HG03354 (cell line): Measurements from ENCODE around the gene APOC3.

ENCODE experiments used
- ATAC-seq: cut with Tn5 transposase; IDR thresholded peaks from one replicate; pipeline ENCODE4 v1.9.1; 2021; ENCODE audit warnings: mild to moderate bottlenecking; ENCODE audit not compliant: unreplicated experiment, poor library complexity, severe bottlenecking

The APOC3 gene

DNA sequence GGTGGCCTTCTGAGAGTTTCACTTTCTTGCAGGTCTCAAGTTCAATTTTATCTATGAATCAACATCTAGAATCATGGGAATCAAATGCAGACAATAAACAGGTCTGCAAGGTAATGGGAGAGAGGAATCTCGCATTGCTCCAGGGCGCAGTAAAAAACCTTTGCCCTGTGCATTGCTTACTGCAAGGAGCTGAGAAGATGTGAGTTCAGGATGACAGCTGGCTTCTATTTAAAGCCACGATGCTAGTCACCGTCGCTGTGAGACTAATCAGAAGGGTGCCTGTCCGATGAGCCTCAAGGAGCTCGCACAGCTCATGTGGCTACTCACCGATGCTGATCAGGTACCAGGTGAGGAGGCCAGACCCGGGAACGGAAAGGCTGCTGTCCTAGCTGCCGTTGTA lies 37.9 kb downstream of the APOC3 start:
- ATAC-seq, result no peak

DNA sequence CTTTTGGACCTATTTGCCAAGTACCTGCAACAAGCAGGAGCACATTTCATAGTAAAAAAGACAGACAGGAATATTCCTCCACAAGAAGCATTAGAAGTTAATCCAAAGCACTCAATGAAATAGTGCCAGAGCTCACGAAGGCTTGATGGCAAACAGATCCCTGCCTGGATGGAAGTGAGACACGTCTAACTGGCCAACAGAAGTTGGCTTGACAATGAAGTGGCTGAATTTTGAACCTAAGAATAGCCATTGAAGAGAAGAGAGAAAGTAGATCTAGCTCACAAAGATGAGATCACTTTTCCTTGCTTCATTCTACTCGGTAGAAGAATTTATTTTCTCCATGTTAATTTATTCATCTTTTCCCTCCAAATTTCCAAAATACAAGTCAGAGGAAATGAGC lies 38.4 kb downstream of the APOC3 start:
- ATAC-seq, result no peak

DNA sequence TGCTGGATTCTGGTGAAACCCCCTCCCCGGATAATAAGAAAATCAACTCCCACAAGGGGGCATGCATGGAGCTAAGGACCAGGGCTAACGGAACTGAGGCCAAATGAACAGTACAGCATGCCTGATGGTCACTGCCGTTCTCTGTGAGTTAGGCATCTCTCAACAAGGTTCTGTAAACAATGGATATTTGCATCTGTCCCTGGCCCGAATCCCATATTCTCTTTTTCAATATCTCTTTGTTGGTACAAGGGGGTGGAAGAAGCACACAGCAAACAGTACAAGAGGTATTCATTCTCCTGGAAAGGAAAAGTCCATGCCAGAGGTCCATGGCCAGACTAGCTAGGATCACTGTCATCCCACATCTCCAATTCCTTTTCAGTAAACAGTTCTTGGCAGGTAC lies 39.9 kb downstream of the APOC3 start:
- ATAC-seq, result no peak

DNA sequence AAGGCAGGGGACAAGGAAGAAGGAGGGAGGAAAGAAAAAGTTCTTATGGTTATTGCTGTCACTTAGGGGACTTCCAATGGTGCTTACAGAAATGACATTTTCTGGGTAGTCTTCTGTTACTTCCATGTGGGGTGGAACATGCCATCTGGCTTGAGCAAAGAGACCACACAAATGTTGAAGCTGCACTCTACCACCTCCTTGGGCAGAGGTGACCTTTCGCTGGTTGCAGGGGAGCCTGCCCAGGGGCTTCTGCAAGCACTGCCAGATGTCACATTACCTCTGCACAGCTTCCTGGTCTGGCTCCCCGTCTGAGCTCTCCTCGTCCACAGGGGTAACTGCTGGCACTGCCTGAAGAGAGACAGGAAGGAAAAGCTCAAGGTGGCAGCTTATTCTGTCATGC lies 40.3 kb downstream of the APOC3 start:
- ATAC-seq, result no peak

DNA sequence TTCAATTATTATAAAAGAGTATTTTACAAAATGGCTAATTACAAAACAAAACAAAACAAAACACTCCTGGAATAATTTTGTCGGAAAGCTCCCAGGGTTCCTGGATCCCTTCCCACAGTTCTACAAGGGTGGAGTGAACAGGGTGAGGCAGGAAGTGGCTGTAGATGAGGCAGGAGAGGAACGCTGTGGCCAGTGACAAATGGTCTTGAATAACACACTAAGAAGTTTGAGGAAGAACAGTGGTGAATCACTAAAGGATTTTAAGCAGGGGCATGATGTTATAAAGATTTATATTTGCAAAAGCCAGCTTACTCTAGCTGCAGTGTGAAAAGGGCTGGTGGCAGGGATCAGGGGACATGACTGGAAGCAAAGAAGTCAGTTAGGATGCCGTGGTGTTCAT lies 41.5 kb downstream of the APOC3 start:
- ATAC-seq, result no peak

DNA sequence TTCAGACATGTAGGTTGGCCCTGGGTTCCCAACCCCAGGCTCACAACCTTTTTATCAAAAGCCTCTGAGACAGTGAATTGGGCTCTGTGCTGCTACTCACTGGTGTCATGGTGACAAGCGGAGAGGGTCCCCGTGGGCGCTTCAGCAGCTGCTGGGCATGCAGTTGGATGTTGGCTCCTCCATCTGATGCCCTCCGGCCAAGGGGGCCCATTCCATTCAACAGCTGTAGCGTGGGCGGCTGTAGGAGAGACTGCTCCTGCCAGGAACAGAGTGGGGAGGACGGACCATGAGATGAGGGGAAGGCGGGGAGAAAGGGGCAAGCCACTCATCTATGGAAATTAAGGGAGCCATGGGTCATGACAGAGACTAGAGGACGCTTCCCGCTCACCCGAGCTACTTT lies 43.7 kb downstream of the APOC3 start:
- no peak for ATAC-seq

DNA sequence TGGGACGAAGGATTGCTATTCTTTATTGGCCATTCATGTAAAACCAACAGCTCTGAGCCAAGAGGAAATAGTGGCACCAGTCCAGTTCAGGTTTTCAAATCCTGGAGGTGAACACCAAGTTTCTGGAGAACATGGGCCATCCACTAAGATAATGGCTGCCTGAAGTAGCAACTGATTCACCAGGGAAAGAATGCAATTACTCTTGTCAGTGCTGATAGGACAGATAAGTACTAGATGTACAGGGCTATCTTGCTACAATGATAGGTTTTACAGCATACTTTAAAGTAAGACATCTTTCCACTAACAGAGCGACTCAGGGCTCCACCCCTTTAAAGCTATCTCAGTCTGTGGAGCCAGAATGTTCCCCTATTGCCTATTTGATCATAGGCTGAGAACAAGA lies 44.5 kb downstream of the APOC3 start:
- no peak for ATAC-seq

DNA sequence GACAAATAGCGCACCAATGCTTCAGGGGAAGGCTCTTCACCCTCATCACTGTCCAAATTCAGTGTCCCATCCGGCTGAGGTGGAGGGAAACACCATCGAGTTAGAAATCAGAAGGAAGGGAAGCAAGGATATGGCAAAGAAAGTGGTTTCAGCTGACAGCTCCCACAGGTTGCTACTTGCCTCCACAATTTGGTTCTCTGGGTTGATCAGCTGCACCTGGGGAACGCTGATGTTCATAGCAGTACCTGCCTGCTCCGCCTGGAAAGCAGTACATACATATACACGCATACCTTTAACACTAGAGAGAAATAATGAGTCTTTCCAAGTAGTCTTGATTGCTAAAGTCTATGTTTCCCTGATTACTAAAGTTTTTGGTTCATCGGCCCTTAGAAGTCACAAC lies 45.5 kb downstream of the APOC3 start:
- no peak for ATAC-seq

DNA sequence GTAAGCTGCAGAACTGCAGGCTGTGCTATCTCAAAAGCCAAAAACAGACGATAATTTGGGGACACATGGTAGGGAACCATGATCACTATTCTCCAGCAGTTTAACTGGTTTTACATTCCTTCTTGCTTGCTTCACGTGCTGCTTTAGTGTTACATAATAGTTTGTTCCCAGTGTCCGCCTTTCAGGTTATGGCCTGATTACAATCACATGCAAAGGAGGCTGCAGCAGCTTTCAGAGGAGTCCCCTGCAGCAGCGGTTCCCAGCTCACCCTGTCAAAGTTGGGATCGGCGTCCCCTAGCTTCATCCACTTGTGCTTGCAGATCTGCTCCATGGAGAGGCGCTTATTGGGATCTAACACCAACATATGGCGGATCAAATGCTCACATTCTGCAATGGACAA lies 46.9 kb downstream of the APOC3 start:
- no peak for ATAC-seq

DNA sequence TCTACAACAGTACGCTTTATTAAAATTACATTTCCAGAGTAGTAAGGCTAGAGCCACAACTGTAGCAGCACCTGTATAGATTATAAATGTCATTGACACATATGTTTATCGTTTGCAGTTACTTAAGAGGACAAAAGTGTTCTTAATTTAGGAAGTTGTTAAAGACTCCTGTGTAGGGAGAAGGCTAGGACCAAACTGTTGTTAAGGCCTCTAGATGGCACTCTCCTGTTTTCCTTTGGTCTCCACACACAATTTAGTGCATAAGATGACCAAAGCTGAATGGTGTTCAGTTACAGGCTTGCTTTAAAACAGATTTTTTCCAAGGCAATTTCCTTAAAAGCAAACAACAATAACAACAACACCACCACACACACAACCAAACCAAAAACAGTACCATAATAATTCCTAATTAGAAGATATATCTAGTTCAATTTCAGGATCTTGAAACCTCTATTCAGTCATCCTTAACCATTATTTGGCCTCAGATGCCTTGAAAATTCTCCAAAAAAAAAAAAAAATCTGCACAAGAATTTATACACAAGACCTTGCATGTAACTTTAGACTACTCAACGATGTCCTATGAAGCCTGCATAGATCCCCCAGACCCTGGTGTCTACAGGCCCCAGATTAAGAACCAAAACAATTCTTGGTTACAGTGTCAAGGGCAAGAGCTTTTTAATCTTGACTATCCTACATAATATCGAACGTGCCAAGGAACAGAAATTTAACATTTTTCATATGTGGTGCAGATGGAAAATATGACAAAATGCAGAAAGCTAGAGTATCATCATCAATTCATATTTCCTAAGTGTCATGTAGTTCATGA lies 50.3 kb downstream of the APOC3 start:
- no peak for ATAC-seq

DNA sequence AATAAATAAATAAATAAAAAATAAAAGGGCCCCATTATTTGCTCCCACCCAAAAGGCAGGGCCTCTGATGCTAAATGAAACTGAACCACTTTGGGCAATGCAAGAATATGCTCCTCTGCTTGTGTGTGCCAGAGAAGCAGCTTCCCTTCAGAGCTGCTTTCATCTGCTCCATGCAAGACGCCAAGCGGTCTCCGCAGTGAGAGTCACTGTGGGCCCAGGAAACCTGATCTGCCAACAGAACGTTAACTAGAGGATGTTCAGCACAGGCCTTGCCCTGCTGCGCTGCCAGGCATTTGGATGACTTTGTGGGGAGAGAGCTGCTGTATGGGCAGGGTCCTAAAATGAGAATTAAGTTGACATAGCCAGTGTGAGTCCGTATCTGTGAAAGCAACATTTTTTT lies 51.4 kb downstream of the APOC3 start:
- ATAC-seq, result no peak

DNA sequence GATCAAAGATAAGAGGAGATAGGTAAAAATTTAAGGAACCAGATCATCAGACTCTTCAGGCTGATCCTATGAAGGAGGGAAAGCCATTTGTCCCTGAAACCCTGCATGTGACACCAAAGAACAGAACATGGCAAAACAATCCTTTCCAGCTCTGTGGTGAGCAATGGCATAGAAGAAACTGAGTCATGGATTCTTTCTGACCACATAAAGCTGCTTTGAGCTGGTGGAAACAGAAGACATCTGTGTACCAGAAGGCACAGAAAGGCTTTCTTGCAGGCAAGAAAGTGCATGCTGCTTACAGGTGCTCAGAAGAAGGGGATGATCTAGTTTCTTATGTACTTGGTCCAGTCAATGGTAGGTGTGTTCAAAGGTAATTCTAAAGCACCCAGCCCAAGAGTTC lies 52.7 kb downstream of the APOC3 start:
- ATAC-seq, result no peak
